NCI-H2081 treated with DMSO at 0.1 percent for 48 hours (cell line): ENCODE results near the gene FANCC.
"Not testable (repeated sequence)": the region's sequence is repeated elsewhere in the genome, so short reads cannot be mapped to it uniquely, and the experiment has no call there.

Source experiments
- DNase-seq: peaks from one replicate; lab custom pipeline; 2025; lab: John Stamatoyannopoulos, UW

FANCC gene

DNA sequence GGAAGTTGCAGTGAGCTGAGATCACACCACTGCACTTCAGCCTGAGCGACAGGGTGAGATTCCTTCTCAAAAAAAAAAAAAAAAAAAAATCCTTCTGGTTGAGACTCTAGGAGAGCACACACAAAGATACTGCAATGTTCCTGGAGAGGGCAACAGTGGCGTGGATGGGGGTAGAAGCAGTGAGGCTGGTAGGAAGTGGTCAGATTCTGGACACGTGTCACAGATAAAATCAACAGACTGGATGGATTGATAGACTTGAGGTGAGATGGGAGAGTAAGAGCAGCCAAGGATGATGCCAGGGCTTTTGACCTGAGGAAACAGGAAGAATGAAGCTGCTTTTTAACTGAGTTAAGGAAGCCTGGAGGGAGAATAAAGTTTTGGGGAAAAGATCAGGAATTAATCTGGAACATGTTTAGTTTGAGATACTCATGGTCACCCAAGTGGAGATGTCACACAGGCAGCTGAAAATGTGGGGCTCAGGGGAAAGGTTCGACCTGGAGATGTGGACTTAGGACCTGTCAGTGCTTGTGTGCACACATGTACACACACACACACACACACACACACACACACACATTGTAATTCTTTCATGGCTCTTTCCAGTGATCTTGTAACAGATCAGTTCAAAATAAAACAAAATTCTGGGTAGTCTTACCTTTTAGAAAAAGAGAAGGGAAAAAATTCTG lies 88.1 kb downstream of the FANCC start:
- DNase-seq: no peak

DNA sequence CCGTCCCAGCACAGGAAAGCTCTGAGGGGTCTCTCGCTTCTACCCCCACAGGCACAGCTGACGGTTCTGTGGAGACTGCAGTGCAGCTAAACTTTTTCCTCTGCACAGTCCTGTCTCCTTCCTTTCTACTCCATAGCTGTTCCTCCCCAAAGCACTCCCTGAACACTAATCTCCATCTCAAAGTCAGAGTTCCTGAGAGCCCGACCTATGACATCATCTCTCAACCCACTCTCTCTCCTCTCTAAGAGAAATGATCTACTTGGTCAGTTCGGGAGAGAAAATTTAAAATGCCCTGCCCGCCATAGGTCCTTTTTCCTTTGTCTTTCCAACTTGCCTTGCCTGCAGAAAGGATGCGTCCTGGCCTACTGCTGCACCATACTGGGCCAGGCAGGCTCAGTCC lies 90.6 kb downstream of the FANCC start:
- DNase-seq: no peak

DNA sequence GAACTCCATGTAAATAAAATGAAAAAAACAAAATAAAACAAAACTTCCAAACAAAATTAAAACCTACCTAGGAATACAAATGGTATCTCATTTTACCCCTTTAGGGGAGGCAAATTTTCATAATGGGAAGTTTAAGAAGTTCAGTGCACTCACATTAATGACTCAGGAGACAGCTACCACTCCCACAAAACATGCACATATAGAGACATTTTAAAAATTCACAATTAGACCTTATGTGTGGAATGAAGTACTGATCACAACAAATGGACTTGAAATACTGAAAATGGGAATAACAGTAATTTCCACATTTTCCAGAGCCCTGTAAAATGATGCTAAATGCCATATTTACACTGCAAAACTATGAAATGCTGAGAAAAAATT lies 91.8 kb downstream of the FANCC start:
- no peak for DNase-seq

DNA sequence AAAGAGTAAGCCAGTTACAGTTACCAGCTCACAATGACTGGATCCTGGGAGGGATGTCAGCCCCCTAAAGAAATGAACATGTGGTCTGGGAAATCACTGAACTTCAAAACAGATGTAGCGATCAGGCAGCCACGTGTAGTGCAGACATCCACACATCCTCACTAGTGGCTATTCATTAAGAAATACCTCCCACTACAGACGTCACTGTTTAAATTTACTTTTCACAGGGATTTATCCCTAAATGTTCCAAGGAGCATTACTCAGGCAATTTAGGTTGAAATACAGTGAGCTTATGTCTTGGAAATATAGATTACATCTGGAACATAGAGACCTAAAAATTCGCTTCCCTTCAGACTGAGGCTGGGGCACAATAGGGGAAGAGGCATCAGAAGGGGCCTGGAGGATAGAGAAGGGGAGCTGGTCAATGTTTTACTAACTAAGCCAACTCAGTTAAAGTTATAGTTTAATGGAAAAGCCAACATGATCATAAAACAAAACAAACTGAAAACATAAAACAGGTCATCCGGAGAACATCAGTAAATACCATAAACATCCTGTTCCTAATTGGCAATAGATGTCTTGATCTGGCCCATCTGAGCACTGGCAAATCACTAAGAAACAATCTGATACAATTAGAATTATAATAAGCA lies 92.3 kb downstream of the FANCC start:
- DNase-seq: no peak

DNA sequence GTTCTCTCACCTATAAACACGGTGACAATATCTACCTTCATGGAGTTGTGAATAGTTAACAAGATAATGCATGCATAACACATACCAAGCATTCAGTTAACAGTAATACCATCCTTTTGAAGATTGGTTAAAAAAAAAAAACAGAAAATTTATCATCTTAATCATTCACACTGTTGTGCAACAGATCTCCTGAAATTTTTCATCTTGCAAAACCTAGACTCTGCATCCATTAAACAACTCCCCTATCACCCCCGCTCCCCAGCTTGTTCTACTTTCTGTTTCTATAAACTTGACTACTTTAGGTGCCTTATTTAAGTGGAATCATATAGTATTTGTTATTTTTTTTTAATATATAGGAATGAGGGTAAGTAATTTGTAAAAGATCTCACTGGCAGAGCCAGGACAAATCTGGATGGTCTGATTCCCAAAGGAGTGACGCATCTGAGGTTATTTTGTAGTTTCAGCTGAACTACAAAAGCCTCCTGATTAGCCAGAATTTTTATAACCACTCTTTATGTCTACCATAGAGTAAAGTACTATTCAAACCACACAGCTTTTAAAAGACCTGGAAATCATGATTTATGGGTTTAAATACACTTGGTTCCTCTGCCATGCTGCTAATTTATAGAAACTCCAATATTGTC lies 93.0 kb downstream of the FANCC start:
- no peak for DNase-seq

DNA sequence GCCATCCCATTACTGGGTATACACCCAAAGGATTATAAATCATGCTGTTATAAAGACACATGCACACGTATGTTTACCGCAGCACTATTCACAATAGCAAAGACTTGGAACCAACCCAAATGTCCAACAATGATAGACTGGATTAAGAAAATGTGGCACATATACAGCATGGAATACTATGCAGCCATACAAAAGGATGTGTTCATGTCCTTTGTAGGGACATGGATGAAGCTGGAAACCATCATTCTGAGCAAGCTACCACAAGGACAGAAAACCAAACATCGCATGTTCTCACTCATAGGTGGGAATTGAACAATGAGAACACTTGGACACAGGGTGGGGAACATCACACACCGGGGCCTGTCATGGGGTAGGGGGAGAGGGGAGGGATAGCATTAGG lies 97.2 kb downstream of the FANCC start:
- DNase-seq: not testable (repeated sequence)

DNA sequence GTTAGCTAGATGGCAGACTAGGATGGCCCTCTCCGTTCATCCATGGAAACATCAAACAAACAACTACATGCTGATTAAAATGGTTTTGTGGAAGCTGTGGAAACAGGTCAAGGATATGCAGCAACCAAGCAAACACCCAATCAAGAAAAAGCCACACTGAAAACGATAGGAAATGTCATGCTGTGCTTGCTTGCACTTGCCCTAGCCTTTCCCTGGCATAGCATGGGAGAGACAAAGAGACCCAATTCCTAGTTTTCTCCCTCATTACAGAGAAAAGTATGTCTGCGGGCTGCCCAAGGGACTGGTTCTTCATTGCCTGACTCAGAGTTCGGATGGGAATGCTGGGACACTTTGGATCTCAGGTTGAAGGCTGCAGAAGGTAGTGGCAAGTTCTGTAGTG lies 98.7 kb downstream of the FANCC start:
- DNase-seq: no peak

DNA sequence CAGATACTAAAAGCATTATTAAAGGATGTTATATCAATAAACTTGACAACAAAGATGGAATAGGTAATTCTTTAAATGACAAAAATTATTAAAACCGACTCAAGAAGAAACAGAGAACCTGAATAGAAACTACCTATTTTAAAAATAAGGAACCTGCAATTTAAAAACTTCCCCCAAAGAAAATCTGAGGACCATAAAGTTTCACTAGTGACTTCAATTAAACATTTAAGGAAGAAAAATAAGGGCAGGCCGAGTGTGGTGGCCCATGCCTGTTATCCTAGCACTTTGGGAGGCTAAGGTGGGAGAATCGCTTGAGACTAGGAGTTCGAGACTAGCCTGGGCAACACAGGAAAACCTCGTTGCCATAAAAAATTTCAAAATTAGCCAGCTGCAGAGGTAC lies 99.6 kb downstream of the FANCC start:
- no peak for DNase-seq

DNA sequence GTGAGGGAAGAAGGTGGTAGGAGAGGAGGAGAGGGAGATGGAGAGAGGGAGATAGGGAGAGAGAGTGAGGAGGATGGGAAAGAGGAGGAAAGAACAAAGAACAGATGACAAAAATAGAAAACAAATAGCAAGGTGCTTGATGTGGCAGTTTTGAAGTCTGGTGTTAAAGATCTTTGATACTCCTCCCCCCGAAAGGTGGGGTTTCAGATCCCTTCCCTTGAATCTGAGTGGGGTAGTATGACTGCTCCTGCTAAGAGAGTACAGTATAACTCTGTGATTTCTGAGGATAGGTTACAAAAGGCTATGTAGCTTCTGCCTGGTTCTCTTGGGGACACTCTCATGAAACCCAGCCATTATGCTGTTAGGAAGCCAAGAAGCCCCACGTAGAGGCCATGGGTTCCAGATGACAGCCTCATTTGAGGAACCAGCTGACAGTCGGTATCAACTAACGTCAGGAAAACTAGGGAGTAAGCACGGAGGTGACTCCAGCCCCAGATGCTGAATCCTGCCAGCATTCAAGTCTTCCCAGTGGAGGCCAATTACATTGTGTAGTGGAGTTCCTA lies 102.1 kb downstream of the FANCC start:
- DNase-seq: no peak

DNA sequence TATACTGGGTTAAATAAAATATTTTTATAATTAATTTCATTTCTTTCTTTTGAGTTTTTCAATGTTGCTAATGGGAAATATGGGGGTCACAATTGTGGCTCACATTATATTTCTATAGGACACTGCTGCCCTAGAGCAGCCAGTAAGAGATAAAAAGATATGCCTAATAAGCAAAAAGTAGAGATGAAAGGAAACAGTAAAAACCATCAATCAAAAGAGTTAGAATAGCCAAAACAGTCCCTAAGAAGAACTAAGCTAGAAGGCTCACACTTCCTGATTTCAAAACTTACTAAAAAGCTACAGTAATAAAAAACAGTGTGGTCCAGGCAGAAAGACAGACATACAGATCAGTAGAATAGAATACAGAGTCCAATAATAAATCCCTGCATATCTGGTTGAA lies 104.4 kb downstream of the FANCC start:
- no peak for DNase-seq

DNA sequence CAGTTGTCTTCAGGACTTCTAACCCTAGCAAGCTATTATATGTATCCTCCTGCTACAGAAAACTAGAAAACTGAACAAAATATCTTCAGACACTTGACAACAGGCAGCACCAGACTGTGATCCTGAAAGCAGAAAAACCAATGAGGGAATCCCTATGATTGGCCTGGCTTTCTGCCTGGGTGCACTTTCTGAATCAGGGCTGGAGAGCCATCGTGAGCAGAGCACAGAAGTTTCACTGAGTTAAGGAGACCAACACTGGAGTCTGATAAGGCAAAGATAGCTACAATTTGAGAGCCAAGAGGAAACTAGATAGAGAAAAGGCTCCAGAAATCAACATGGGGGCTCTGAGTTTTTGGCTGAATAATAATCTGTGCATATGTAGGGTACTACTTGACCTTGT lies 106.5 kb downstream of the FANCC start:
- no peak for DNase-seq

DNA sequence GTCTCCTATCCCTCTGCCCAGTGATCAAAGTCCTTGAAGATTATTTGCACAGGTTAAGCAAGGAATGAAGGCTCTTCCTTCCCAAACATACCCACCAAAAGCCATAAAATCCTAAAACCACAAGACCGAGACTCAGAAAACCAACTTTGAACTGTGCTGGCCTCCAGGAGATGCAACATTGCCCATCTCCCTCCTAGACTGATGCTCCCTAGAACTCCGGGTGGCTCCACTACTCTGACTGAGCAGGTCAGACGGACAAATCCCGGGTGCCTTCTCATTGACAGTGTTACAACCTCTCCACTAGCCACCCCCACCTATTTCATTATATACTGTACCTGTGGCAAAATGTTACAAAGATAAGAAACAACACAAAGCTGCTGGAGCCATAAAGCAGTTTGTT lies 110.1 kb downstream of the FANCC start:
- DNase-seq: no peak

DNA sequence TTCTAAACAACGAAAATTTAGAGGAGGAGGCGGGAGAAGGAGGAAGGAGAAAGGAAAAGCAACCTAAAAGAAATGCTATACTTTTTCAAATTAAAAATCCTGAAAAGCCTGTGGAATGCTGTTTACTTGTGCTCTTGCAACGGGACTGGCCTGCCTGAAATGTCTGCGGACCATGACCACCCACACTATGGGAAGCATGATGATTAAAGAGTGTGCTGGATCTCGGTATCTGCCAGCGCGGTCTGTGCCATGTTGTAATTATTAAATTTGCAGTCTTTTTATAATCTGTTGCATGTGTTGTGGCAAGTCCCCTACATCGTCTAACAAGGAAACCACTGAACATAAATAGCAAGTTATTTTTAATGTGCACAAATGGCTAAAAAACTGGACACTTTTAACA lies 111.4 kb downstream of the FANCC start:
- no peak for DNase-seq

DNA sequence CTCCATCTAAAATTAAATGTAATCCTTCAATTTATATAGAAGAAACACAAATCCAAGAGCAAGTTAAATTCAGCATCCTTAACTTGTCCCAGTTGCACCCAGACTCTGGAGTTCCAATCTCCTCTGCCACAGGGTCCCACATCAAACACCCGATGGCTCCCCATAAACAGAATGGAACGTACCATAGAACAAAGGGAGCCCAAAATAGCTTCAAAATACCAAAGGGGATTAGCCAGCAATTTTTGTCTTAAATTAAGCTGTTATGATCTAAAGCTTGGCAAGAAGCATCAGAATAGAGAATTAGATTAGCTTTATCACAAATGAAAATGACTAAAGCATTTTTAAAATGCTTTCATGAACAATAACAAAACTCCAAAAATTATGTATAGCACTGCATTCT lies 112.8 kb downstream of the FANCC start:
- DNase-seq: no peak

DNA sequence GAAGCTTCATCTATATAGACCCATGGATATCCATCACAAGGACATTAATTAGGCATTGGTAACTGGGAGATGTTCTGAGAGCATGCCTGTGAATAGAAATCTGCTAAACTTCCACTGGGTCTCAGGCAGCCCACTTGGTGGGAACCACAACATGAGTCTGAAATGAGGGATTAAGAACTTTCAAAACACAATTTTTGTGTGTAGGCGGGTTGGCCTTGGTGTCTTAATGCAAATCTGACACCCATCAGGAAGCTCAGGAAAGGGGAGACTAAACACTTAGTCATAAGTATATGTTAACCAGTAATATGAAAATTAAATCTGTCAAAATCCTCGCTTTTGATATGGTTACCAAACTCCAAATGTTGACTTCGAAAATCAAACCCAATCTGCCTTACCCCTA lies 113.2 kb downstream of the FANCC start:
- no peak for DNase-seq

DNA sequence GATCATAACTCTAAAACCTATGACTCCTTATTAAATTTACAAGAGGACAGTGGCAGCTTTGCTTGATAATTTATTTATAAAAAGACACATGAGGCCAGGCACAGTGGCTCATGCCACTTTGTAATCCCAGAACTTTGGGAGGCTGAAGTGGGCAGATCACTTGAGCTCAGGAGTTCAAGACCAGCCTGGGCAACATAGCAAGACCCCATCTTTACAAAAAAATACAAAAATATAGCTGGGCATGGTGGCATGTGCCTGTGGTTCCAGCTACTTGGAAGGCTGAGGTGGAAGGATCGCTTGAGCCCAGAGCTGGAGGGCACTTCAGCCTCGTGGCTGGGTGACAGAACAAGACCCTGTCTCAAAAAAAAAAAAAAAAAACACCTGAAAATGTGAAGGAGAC lies 114.5 kb downstream of the FANCC start:
- DNase-seq: not testable (repeated sequence)

DNA sequence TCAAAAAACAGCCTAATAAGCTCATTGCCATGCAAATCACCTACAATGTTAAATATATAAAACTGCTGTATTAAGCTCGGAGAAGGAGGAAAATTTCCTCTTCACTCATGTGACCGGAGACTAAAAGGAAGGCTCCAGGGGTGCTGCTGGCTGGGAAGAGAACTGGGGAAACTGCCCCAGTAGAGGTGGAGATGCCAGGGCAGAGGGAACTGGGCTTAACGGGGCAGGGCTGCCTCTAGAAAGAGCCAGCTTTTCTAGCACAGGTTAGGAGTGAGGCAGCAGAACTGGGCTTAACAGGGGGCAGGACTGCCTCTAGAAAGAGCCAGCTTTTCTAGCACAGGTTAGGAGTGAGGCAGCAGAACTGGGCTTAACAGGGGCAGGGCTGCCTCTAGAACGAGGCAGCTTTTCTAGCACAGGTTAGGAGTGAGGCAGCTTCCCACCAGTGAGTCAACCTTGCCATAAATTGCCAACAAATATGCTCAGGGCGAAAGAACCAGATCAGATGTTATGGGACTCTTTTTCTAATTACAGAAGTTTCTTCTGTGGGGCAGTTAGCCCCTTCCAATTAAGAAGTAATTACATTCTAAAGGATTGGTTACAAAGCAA lies 115.3 kb downstream of the FANCC start:
- no peak for DNase-seq

DNA sequence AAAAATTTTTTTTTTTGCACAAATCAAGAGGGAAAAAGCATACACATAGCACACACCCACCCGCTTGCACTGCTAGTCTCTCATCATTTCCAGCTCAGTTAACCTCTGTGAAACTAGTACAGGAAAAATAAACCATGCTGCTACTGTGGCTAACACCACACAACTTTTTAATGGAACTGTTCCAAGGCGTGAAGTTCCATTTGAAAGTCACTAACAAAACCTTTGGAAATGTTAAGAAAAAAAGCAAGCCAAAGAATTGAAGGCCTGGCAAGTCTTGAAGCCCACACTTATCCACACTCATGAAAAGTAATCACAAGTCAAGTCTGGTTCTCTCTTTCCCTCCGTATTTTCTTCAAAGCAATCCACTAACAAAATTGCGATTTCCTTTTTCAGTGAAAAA lies 116.3 kb downstream of the FANCC start:
- DNase-seq: no peak

DNA sequence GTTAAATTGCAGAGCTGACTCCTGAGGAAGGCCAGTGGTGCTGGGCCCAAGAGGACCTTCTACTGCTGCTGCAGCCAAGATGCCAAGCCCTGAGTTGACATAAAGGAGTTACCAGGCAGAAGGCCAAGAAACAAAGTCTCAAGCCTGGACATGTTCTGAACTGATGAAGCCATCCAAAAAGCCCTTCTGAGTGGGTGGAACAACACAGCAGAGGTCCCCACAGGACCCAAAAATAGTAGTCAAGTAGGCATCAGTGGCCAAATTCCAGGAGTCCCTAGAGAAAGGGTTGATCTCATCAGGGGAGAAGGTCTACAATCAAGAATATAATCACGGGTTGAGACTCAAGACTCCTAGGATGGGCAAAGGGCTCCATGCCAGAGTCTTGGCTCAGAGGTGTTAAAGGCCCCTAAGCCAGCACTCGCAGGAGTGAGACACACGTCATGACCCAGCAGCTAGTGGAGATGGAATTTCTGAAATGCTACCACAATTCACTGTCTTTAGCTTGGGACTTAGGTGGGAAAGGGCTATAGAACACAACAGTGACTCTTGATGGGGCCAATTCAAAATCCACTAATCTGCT lies 119.7 kb downstream of the FANCC start:
- DNase-seq: no peak

DNA sequence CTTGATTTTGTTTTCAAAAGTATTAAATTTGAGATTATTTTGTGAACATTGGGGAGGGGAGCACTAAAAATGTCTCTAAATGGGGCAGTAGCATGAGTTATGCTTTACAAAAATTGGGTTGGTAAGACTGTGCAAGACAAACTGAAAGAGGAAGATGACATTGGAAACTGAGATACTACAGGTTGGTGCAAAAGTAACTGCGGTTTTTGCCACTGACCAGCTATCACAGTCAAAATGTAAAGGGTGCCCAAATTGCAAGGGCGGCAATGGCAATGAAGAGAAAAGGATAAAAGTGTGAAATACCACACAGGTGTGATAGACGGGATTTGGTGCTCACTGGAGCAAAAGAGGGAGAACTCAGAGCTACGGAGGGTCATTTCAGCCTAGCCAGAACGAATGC lies 124.0 kb downstream of the FANCC start:
- no peak for DNase-seq

DNA sequence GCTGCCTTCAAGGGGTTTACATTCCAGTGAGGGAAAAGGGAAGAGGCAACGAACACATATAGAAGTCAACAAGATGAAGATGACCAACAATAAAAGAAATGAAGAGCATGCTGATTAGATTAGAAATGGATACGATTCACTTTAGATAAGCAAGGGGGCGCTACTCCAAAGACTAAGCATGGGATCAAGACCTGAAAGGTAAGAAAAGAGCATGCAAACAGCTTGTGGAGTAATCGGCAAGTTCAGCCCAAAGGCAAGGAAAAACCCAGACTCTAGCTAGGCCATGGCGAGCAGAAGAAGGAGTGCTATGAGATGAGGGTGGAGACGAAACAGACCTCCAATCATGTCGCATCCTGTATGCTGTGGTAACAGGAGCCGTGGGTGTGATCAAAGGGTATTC lies 124.4 kb downstream of the FANCC start:
- no peak for DNase-seq

DNA sequence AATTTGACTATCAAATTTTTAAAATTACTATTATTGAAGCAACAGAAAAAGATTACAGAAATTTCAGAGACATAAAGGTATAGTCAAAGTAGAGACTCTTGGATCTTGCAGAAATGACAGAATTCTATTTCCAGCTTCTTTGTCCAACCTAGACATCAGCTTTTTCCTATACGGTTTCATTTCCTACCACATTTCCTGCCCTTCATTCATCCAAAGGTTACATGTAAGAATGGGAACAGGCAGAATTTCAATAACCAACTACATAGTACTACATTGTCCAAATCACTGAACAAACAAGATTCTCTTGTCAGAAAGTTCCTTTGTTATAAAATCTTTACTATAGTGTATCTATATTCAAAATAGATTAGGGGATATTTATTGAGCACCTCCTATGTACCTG lies 124.9 kb downstream of the FANCC start:
- no peak for DNase-seq

DNA sequence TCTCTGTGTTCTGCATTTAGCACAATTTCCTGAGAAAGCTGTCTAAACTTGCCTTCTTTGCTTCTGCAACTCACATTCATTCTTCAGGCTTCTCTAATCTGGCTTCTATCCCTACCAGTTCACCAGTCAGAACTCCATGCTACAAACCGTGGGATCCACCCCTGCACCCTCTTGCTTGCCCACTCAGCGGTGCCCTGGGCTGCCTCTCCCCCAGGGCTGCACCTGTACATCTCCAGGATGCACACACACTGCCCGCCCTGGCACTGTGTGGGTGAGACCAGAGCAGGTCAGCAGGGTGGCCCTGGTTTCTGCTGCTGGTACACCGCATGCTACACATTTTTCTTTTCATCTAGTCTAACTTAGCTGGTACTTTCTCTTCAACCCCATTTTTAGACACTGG lies 127.1 kb downstream of the FANCC start:
- DNase-seq: no peak
